ENCODE data around the gene SEPTIN8. TPM values are rescaled to one million over a fixed set of nuclear protein-coding genes. Genes with fewer than 3 reads are reported as not detected.
A peak's percentile ranks its signal among the peaks of the same experiment; 100 is the strongest.

Gene SEPTIN8
- polyA plus RNA-seq, 2 of the 4 experiments (the other 2 are of a cell fraction), result 20.8 to 29.2 TPM

- Histone ChIP-seq H3K4me2 (no peak overlapping the region), H3K27ac (no peak overlapping the region), H3K4me1 (peaks cover 17% of the 10 kb centered on the region), H3K4me3 (no peak overlapping the region), H3K9me3 (no peaks in the 10 kb centered on the region)
- no peak for TF ChIP-seq JUN (IDR thresholded peaks at IDR 0.05)
- TF ChIP-seq USF2 (IDR thresholded peaks at IDR 0.05), result no peak
- no peak for TF ChIP-seq HOXB13 (CRISPR knock-in tag; IDR thresholded peaks at IDR 0.05; ENCODE audit: low read depth)
- no peak for TF ChIP-seq CHD2 (IDR thresholded peaks at IDR 0.05; ENCODE audit: low read length, partially characterized antibody)
- no peak for TF ChIP-seq ZFP36 (IDR thresholded peaks at IDR 0.05; ENCODE audit: borderline replicate concordance, partially characterized antibody)
- no peak for TF ChIP-seq MAFK (IDR thresholded peaks at IDR 0.05; ENCODE audit: partially characterized antibody)
- TF ChIP-seq REST (IDR thresholded peaks at IDR 0.05), result no peak
- no peak for TF ChIP-seq POLR2AphosphoS2 (conservative IDR thresholded peaks at IDR 0.05; ENCODE audit: low read length)
- no peak for TF ChIP-seq JUNB (IDR thresholded peaks at IDR 0.05)
- TF ChIP-seq TFCP2L1 (CRISPR knock-in tag; IDR thresholded peaks at IDR 0.05), result no peak
- no peak for TF ChIP-seq KDM5A (IDR thresholded peaks at IDR 0.05)
- TF ChIP-seq ESRRA (IDR thresholded peaks at IDR 0.05; ENCODE audit: borderline replicate concordance, low read length), result no peak
- no peak for TF ChIP-seq MAX (IDR thresholded peaks at IDR 0.05)
- no peak for TF ChIP-seq NFE2L2 (conservative IDR thresholded peaks at IDR 0.05; ENCODE audit: low read length)
- TF ChIP-seq E2F6 (IDR thresholded peaks at IDR 0.05; ENCODE audit: borderline replicate concordance, low read depth), result no peak
- TF ChIP-seq RCOR1 (IDR thresholded peaks at IDR 0.05; ENCODE audit: low read depth, low read length), result no peak
- no peak for TF ChIP-seq CBX8 (IDR thresholded peaks at IDR 0.05)
- TF ChIP-seq CEBPB (IDR thresholded peaks at IDR 0.05), result no peak
- TF ChIP-seq POLR2A (IDR thresholded peaks at IDR 0.05; ENCODE audit: low read length), result no peak
- no peak for TF ChIP-seq RARB (CRISPR knock-in tag; IDR thresholded peaks at IDR 0.05)
- CTCF ChIA-PET, result interaction anchor here (0.6 to 1.9 kb wide), 7 partner anchors 8 to 321 kb away, joined by 3 to 5 read pairs (median 4); no protein-coding TSS in a partner anchor
- ATAC-seq (no peak), FAIRE-seq (no peak), DNase-seq (ENCODE audit: low read depth in 1 of 2, low spot score in 1 of 2) (no peak)
- POLR2A ChIA-PET, result no interaction called here
These were observed 68.4 kb downstream of the SEPTIN8 start for GRCh38 chr5:132708645-132709044.

- no peaks in the 10 kb centered on the region for H3K9me3 ChIP-seq
- no peak overlapping the region; a peak in 1 of 6 replicates for H3K27ac ChIP-seq
- ATAC-seq (peak in 1 of 2 experiments; percentile 69; a peak in 2 of 6 replicates), DNase-seq (ENCODE audit: low read depth in 1 of 2, low spot score in 1 of 2) (peak; percentile 17 to 24), FAIRE-seq (peak; percentile 86)
- ChIA-PET CTCF (interaction anchor here (1.2 to 1.9 kb wide), 2 partner anchors 28 to 115 kb away, joined by 3 to 7 read pairs; no protein-coding TSS in a partner anchor), POLR2A (no interaction called here)
- TF ChIP-seq TFCP2L1 (CRISPR knock-in tag; IDR thresholded peaks at IDR 0.05) (no peak), KDM1A (IDR thresholded peaks at IDR 0.05; ENCODE audit: low read depth) (no peak), ZNF302 (CRISPR knock-in tag; IDR thresholded peaks at IDR 0.05) (no peak), FOSL2 (IDR thresholded peaks at IDR 0.05) (no peak), FOSL2 (CRISPR knock-in tag; IDR thresholded peaks at IDR 0.05) (peak; percentile 35; the same call in 1 of the 2 replicates), ZFP36 (IDR thresholded peaks at IDR 0.05; ENCODE audit: borderline replicate concordance, partially characterized antibody) (no peak), JUNB (IDR thresholded peaks at IDR 0.05) (peak; percentile 16; the same call in 1 of the 2 replicates), NPAS2 (CRISPR knock-in tag; IDR thresholded peaks at IDR 0.05; ENCODE audit: borderline replicate concordance) (no peak)
- WGBS (ENCODE audit: missing lambda C conversion rate), result 57% methylated on average over 1 of the region's 1 CpG
- peaks cover 17% of the 10 kb centered on the region for H3K4me1 ChIP-seq
- no peak overlapping the region for H3K4me3 ChIP-seq
- peak overlapping the region; percentile 54 for H3K4me2 ChIP-seq
These were observed 72.2 kb downstream of the SEPTIN8 start for GRCh38 chr5:132704875-132705274.

Other genes with a start within 250 kb of the SEPTIN8 start
- gene IL5, start 233.7 kb downstream of the SEPTIN8 start, polyA plus RNA-seq (2011; rRNA removed), result not detected in 2 replicates
- not detected in 3 replicates for gene IL5, start 233.7 kb downstream of the SEPTIN8 start, polyA plus RNA-seq (2017; fragmentation: RNase III; extraction: RNeasy Plus Mini Kit Qiagen cat#74134 plus additional on column Dnase treatment)
- 51.6 and 81.5 TPM in 2 replicates for gene RAD50, start 220.3 kb downstream of the SEPTIN8 start, polyA plus RNA-seq (2011; rRNA removed)
- 39.6 to 48.2 TPM (median 41.6 TPM) in 3 replicates for gene RAD50, start 220.3 kb downstream of the SEPTIN8 start, polyA plus RNA-seq (2017; fragmentation: RNase III; extraction: RNeasy Plus Mini Kit Qiagen cat#74134 plus additional on column Dnase treatment)
- not detected in 2 replicates for gene IL13, start 119.1 kb downstream of the SEPTIN8 start, polyA plus RNA-seq (2011; rRNA removed)
- gene IL13, start 119.1 kb downstream of the SEPTIN8 start, polyA plus RNA-seq (2017; fragmentation: RNase III; extraction: RNeasy Plus Mini Kit Qiagen cat#74134 plus additional on column Dnase treatment), result 0.08 to 0.13 TPM in 2 of 3 replicates, not detected in the other
- gene IL4, start 103.2 kb downstream of the SEPTIN8 start, polyA plus RNA-seq (2011; rRNA removed), result not detected in 2 replicates
- gene IL4, start 103.2 kb downstream of the SEPTIN8 start, polyA plus RNA-seq (2017; fragmentation: RNase III; extraction: RNeasy Plus Mini Kit Qiagen cat#74134 plus additional on column Dnase treatment), result not detected in 3 replicates
- 17.2 and 20.5 TPM in 2 replicates for gene KIF3A, start 39.7 kb downstream of the SEPTIN8 start, polyA plus RNA-seq (2011; rRNA removed)
- gene KIF3A, start 39.7 kb downstream of the SEPTIN8 start, polyA plus RNA-seq (2017; fragmentation: RNase III; extraction: RNeasy Plus Mini Kit Qiagen cat#74134 plus additional on column Dnase treatment), result 12.8 to 15.6 TPM (median 13.8 TPM) in 3 replicates
- 0.17 and 0.33 TPM in 2 replicates for gene CCNI2, start 29.8 kb downstream of the SEPTIN8 start, polyA plus RNA-seq (2011; rRNA removed)
- 0.07 to 0.26 TPM (median 0.17 TPM) in 3 replicates for gene CCNI2, start 29.8 kb downstream of the SEPTIN8 start, polyA plus RNA-seq (2017; fragmentation: RNase III; extraction: RNeasy Plus Mini Kit Qiagen cat#74134 plus additional on column Dnase treatment)
- 0.07 and 0.10 TPM in 2 replicates for gene SOWAHA, start 36.1 kb upstream of the SEPTIN8 start, polyA plus RNA-seq (2011; rRNA removed)
- gene SOWAHA, start 36.1 kb upstream of the SEPTIN8 start, polyA plus RNA-seq (2017; fragmentation: RNase III; extraction: RNeasy Plus Mini Kit Qiagen cat#74134 plus additional on column Dnase treatment), result 0.03 to 0.08 TPM (median 0.06 TPM) in 3 replicates
- 3.5 and 4.5 TPM in 2 replicates for gene SHROOM1, start 53.4 kb upstream of the SEPTIN8 start, polyA plus RNA-seq (2011; rRNA removed)
- 5.4 to 7.2 TPM (median 6.0 TPM) in 3 replicates for gene SHROOM1, start 53.4 kb upstream of the SEPTIN8 start, polyA plus RNA-seq (2017; fragmentation: RNase III; extraction: RNeasy Plus Mini Kit Qiagen cat#74134 plus additional on column Dnase treatment)
- gene GDF9, start 89.2 kb upstream of the SEPTIN8 start, polyA plus RNA-seq (2011; rRNA removed), result 0.83 and 0.85 TPM in 2 replicates
- gene GDF9, start 89.2 kb upstream of the SEPTIN8 start, polyA plus RNA-seq (2017; fragmentation: RNase III; extraction: RNeasy Plus Mini Kit Qiagen cat#74134 plus additional on column Dnase treatment), result 0.25 to 0.49 TPM (median 0.37 TPM) in 3 replicates
- gene UQCRQ, start 89.4 kb upstream of the SEPTIN8 start, polyA plus RNA-seq (2011; rRNA removed), result 497 and 500 TPM in 2 replicates
- 424 to 448 TPM (median 441 TPM) in 3 replicates for gene UQCRQ, start 89.4 kb upstream of the SEPTIN8 start, polyA plus RNA-seq (2017; fragmentation: RNase III; extraction: RNeasy Plus Mini Kit Qiagen cat#74134 plus additional on column Dnase treatment)
- 4.1 and 4.8 TPM in 2 replicates for gene LEAP2, start 96.4 kb upstream of the SEPTIN8 start, polyA plus RNA-seq (2011; rRNA removed)
- 1.6 to 2.1 TPM (median 2.0 TPM) in 3 replicates for gene LEAP2, start 96.4 kb upstream of the SEPTIN8 start, polyA plus RNA-seq (2017; fragmentation: RNase III; extraction: RNeasy Plus Mini Kit Qiagen cat#74134 plus additional on column Dnase treatment)
- 43.5 and 52.7 TPM in 2 replicates for gene AFF4, start 186.4 kb upstream of the SEPTIN8 start, polyA plus RNA-seq (2011; rRNA removed)
- gene AFF4, start 186.4 kb upstream of the SEPTIN8 start, polyA plus RNA-seq (2017; fragmentation: RNase III; extraction: RNeasy Plus Mini Kit Qiagen cat#74134 plus additional on column Dnase treatment), result 20.8 to 22.4 TPM (median 22.1 TPM) in 3 replicates
- 45.7 and 56.2 TPM in 2 replicates for gene ZCCHC10, start 249.3 kb upstream of the SEPTIN8 start, polyA plus RNA-seq (2011; rRNA removed)
- gene ZCCHC10, start 249.3 kb upstream of the SEPTIN8 start, polyA plus RNA-seq (2017; fragmentation: RNase III; extraction: RNeasy Plus Mini Kit Qiagen cat#74134 plus additional on column Dnase treatment), result 27.1 to 28.3 TPM (median 28.3 TPM) in 3 replicates